Measurements from ENCODE around the gene HEMGN. TPM values are rescaled to one million over a fixed set of nuclear protein-coding genes. Genes with fewer than 3 reads are reported as not detected.

Gene HEMGN
- total RNA-seq, 1 experiment from 2014 or later = not detected

DNA sequence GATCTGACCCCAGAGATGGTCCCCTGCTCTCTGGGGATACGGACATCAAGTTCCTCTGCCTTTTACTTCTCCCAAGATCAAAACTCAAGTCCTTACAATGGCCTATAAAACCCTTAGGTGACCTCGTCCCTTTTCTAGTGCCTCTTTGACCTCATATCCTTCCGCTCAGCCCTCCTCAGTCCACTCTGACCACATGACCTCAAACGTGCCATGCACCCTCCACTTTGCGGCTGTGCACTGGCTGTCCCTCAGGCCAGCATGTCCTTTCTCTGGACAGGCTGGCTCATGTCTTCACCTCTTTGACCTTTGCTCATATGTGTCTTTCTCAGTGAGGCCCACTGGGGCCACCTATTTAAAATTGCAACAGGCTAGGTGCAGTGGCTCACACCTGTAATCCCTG, 30.3 kb downstream of the HEMGN start:
- H3F3A ChIP-seq (ENCODE audit: insufficient read depth, low read depth) = 0 out of 2 replicates have a peak, but pooled peaks cover 1% of the 10 kb centered on the region
- no peaks in the 10 kb centered on the region for H3K27me3 ChIP-seq (ENCODE audit: insufficient read depth, low read depth)
- no peak overlapping the region for H2AFZ ChIP-seq
- intact Hi-C loops (cut with micrococcal nuclease; ENCODE audit: unreplicated experiment) = no loop called here
- H3K27ac ChIP-seq = no peak overlapping the region
- BruUV-seq (replicated peaks) = no TSS peak
- no peak for DNase-seq
- H3K4me2 ChIP-seq = no peak overlapping the region
- H3K9me2 ChIP-seq (ENCODE audit: insufficient read depth) = no peaks in the 10 kb centered on the region
- H3K79me2 ChIP-seq (ENCODE audit: low read depth) = 0 out of 2 replicates have a peak, but pooled peaks cover 4% of the 10 kb centered on the region
- H3K36me3 ChIP-seq (ENCODE audit: low read depth) = peaks cover 7% of the 10 kb centered on the region; the same call in 1 of the 2 replicates
- no peaks in the 10 kb centered on the region; the same call in none of the 2 replicates for H4K20me1 ChIP-seq (ENCODE audit: insufficient read depth)
- no peaks in the 10 kb centered on the region for H3K9me3 ChIP-seq (ENCODE audit: insufficient read depth, low read depth)
- no peak overlapping the region for H3K4me3 ChIP-seq
- TF ChIP-seq EZH2 (IDR thresholded peaks at IDR 0.05; ENCODE audit: low read depth) = no peak
- TF ChIP-seq, protein P1, sequence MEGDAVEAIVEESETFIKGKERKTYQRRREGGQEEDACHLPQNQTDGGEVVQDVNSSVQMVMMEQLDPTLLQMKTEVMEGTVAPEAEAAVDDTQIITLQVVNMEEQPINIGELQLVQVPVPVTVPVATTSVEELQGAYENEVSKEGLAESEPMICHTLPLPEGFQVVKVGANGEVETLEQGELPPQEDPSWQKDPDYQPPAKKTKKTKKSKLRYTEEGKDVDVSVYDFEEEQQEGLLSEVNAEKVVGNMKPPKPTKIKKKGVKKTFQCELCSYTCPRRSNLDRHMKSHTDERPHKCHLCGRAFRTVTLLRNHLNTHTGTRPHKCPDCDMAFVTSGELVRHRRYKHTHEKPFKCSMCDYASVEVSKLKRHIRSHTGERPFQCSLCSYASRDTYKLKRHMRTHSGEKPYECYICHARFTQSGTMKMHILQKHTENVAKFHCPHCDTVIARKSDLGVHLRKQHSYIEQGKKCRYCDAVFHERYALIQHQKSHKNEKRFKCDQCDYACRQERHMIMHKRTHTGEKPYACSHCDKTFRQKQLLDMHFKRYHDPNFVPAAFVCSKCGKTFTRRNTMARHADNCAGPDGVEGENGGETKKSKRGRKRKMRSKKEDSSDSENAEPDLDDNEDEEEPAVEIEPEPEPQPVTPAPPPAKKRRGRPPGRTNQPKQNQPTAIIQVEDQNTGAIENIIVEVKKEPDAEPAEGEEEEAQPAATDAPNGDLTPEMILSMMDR (conservative IDR thresholded peaks at IDR 0.05) = no peak
- CTCF ChIA-PET = no interaction called here
- POLR2A ChIA-PET (ENCODE audit: unreplicated experiment) = no interaction called here
- no peaks in the 10 kb centered on the region for H3K4me1 ChIP-seq (replicated peaks; ENCODE audit: insufficient read depth)

- ChIA-PET CTCF (no interaction called here), POLR2A (ENCODE audit: unreplicated experiment) (no interaction called here)
- Histone ChIP-seq H3K9me2 (ENCODE audit: insufficient read depth) (no peaks in the 10 kb centered on the region), H3K36me3 (ENCODE audit: low read depth) (peaks cover 4% of the 10 kb centered on the region; the same call in 1 of the 2 replicates), H3F3A (ENCODE audit: insufficient read depth, low read depth) (no peaks in the 10 kb centered on the region), H3K9me3 (ENCODE audit: insufficient read depth, low read depth) (no peaks in the 10 kb centered on the region), H4K20me1 (ENCODE audit: insufficient read depth) (no peaks in the 10 kb centered on the region; the same call in none of the 2 replicates), H3K4me1 (replicated peaks; ENCODE audit: insufficient read depth) (no peaks in the 10 kb centered on the region), H2AFZ (no peak overlapping the region), H3K4me3 (no peak overlapping the region), H3K79me2 (ENCODE audit: low read depth) (0 out of 2 replicates have a peak, but pooled peaks cover 4% of the 10 kb centered on the region), H3K27me3 (ENCODE audit: insufficient read depth, low read depth) (no peaks in the 10 kb centered on the region), H3K4me2 (no peak overlapping the region), H3K27ac (no peak overlapping the region)
- intact Hi-C loops (cut with micrococcal nuclease; ENCODE audit: unreplicated experiment) = no loop called here
- TF ChIP-seq, protein P1 (conservative IDR thresholded peaks at IDR 0.05) = no peak
- TF ChIP-seq EZH2 (IDR thresholded peaks at IDR 0.05; ENCODE audit: low read depth) = no peak
- BruUV-seq (replicated peaks) = no TSS peak
- DNase-seq = no peak
Measured at GRCh38 chr9:97907046-97907445, 30.9 kb downstream of the HEMGN start.

- Histone ChIP-seq H3K4me1 (replicated peaks; ENCODE audit: insufficient read depth) (no peaks in the 10 kb centered on the region), H3K9me2 (ENCODE audit: insufficient read depth) (no peaks in the 10 kb centered on the region), H2AFZ (no peak overlapping the region), H3K4me3 (no peak overlapping the region), H3K27me3 (ENCODE audit: insufficient read depth, low read depth) (no peaks in the 10 kb centered on the region), H3K9me3 (ENCODE audit: insufficient read depth, low read depth) (no peaks in the 10 kb centered on the region), H3K4me2 (no peak overlapping the region), H3F3A (ENCODE audit: insufficient read depth, low read depth) (no peaks in the 10 kb centered on the region), H3K27ac (no peak overlapping the region), H4K20me1 (ENCODE audit: insufficient read depth) (no peaks in the 10 kb centered on the region; the same call in none of the 2 replicates), H3K79me2 (ENCODE audit: low read depth) (0 out of 2 replicates have a peak, but pooled peaks cover 4% of the 10 kb centered on the region), H3K36me3 (ENCODE audit: low read depth) (peaks cover 4% of the 10 kb centered on the region; the same call in 1 of the 2 replicates)
- intact Hi-C loops (cut with micrococcal nuclease; ENCODE audit: unreplicated experiment) = no loop called here
- no TSS peak for BruUV-seq (replicated peaks)
- ChIA-PET POLR2A (ENCODE audit: unreplicated experiment) (no interaction called here), CTCF (no interaction called here)
- TF ChIP-seq, protein P1 (conservative IDR thresholded peaks at IDR 0.05) = no peak
- no peak for TF ChIP-seq EZH2 (IDR thresholded peaks at IDR 0.05; ENCODE audit: low read depth)
- DNase-seq = no peak
Measured at GRCh38 chr9:97906236-97906831, 31.6 kb downstream of the HEMGN start.

Measured in PC-9 (cell line).